Testis (tissue), 3 donors: ENCODE measurements around the gene BMERB1. TPM values are rescaled to one million over a fixed set of nuclear protein-coding genes. Genes with fewer than 3 reads are reported as not detected.

Experiments
- DNase-seq: peaks from one replicate; pipeline ENCODE4 v3.0.0-alpha.2; 2019
- H3K27ac ChIP-seq, 2 donors: fragments of 200-600 bp; sonication (generic); one replicate each; pipeline ENCODE4 v1.5.1; 2019
- H3K27me3 ChIP-seq: fragments of 200-600 bp; sonication (generic); one replicate; pipeline ENCODE4 v1.5.1; 2019
- H3K36me3 ChIP-seq: fragments of 200-600 bp; sonication (generic); one replicate; pipeline ENCODE4 v1.5.1; 2017; ENCODE audit warnings: low read depth; ENCODE audit errors: missing control alignments
- H3K4me1 ChIP-seq: fragments of 200-600 bp; sonication (generic); one replicate; pipeline ENCODE4 v1.5.1; 2019
- H3K4me3 ChIP-seq, 2 donors: fragments of 200-600 bp; sonication (generic); one replicate each; pipeline ENCODE4 v1.5.1; 2017 to 2019
- H3K9me3 ChIP-seq: fragments of 200-600 bp; sonication (generic); one replicate; pipeline ENCODE4 v1.5.1; 2017
- CTCF ChIP-seq, 3 experiments: fragments of 450-650 bp in 2 of 3; fragments of 200-600 bp in 1 of 3; sonication (generic) in 1 of 3; IDR thresholded peaks; one replicate each; pipeline ENCODE4 v1.5.1; 2016 to 2019; ENCODE audit warnings: antibody characterized with exemption in 3 of 3, mild to moderate bottlenecking in 2 of 3, moderate library complexity in 1 of 3
- POLR2A ChIP-seq: fragments of 450-650 bp; IDR thresholded peaks from one replicate; pipeline ENCODE4 v1.6.1; 2017; ENCODE audit warnings: antibody characterized with exemption, mild to moderate bottlenecking, moderate library complexity
- WGBS, 2 donors: methylation state at CpG; one replicate each; pipeline ENCODE4 v1.1.5; 2018; 5-methylcytosine and 5-hydroxymethylcytosine counted together
- intact Hi-C: fragments of 100-400 bp; cut with DNase I; formaldehyde crosslinking; loops from one replicate; pipeline ENCODE4 v1.15.1; 2023; ENCODE audit warnings: low total_unique reads
- polyA plus RNA-seq: library from polyadenylated mRNA; stranded (reverse); fragments of 350-450 nt; fragmentation: Illumina TruSeq; extraction: RNeasy Lipid Tissue Mini Kit (QIAGEN cat#74804); gene quantifications from one replicate; pipeline ENCODE4 v1.2.3, GENCODE V29; 2014; ENCODE audit warnings: low read depth, low replicate concordance; ENCODE audit not compliant: insufficient read depth
- total RNA-seq, 2 donors: library from RNA; depleted of rRNA; stranded (reverse); fragments of >200 nt; gene quantifications; one replicate each; pipeline ENCODE4 v1.2.3, GENCODE V29; 2016

The BMERB1 gene
- total and polyA plus RNA-seq, 3 donors from 2014 or later, result 54.1 to 102 (median 63.1) TPM

- H3K27ac ChIP-seq, result no peak overlapping the region
- no peak for DNase-seq
- WGBS, 2 donors, result 91 to 99% methylated on average over 11 of the region's 11 CpGs
- no peaks in the 10 kb centered on the region for H3K27me3 ChIP-seq
- no peak overlapping the region for H3K4me3 ChIP-seq
- H3K36me3 ChIP-seq, result no peaks in the 10 kb centered on the region
- H3K4me1 ChIP-seq, result peaks cover 9% of the 10 kb centered on the region
- no peaks in the 10 kb centered on the region for H3K9me3 ChIP-seq
- intact Hi-C loops, result no loop called here
- TF ChIP-seq CTCF (IDR thresholded peaks at IDR 0.05), result no peak
- no peak for TF ChIP-seq POLR2A
Measured at GRCh38 chr16:15511759-15512487, 77.5 kb downstream of the BMERB1 start.

GRCh38 chr16:15513156-15513555, 78.8 kb downstream of the BMERB1 start:
- H3K36me3 ChIP-seq, result no peaks in the 10 kb centered on the region
- TF ChIP-seq CTCF (IDR thresholded peaks at IDR 0.05), result no peak
- no peak for TF ChIP-seq POLR2A
- H3K27ac ChIP-seq, result no peak overlapping the region
- no peaks in the 10 kb centered on the region for H3K9me3 ChIP-seq
- WGBS, 2 donors, result 97% methylated on average over 11 of the region's 11 CpGs
- H3K27me3 ChIP-seq, result no peaks in the 10 kb centered on the region
- no peak overlapping the region for H3K4me3 ChIP-seq
- DNase-seq, result no peak
- peaks cover under 1% of the 10 kb centered on the region for H3K4me1 ChIP-seq
- intact Hi-C loops, result no loop called here

- intact Hi-C loops, result no loop called here
- Histone ChIP-seq H3K27ac (no peak overlapping the region), H3K4me3 (no peak overlapping the region), H3K27me3 (no peaks in the 10 kb centered on the region), H3K4me1 (peaks cover 10% of the 10 kb centered on the region), H3K9me3 (no peaks in the 10 kb centered on the region), H3K36me3 (no peaks in the 10 kb centered on the region)
- TF ChIP-seq POLR2A (no peak), CTCF (IDR thresholded peaks at IDR 0.05) (no peak)
- DNase-seq, result no peak
- WGBS, 2 donors, result 96 to 100% methylated on average over 4 of the region's 4 CpGs
Measured at GRCh38 chr16:15515992-15516391, 81.6 kb downstream of the BMERB1 start.

- H3K36me3 ChIP-seq, result no peaks in the 10 kb centered on the region
Measured at GRCh38 chr16:15516609-15517008, 82.2 kb downstream of the BMERB1 start.

More at GRCh38 chr16:15516609-15517008, 82.2 kb downstream of the BMERB1 start:
- TF ChIP-seq CTCF (IDR thresholded peaks at IDR 0.05) (no peak), POLR2A (no peak)
- Histone ChIP-seq H3K27me3 (no peaks in the 10 kb centered on the region), H3K4me1 (peaks cover 15% of the 10 kb centered on the region), H3K9me3 (no peaks in the 10 kb centered on the region), H3K27ac (no peak overlapping the region), H3K4me3 (no peak overlapping the region)
- intact Hi-C loops, result no loop called here
- WGBS, 2 donors, result 94 to 95% methylated on average over 5 of the region's 5 CpGs
- DNase-seq, result no peak
